HEK293T (cell line): ENCODE measurements around the gene EHHADH.

Experiments used
- ARNT ChIP-seq: fragments of 450-650 bp; IDR thresholded peaks from 2 replicates; pipeline ENCODE4 v1.6.1; 2017; ENCODE audit warnings: mild to moderate bottlenecking
- CTBP1 ChIP-seq: fragments of 450-650 bp; IDR thresholded peaks from 2 replicates; pipeline ENCODE4 v1.6.1; 2016; ENCODE audit warnings: borderline replicate concordance
- FOXA1 ChIP-seq: fragments of 450-650 bp; IDR thresholded peaks from 2 replicates; pipeline ENCODE4 v1.6.1; 2016; ENCODE audit warnings: mild to moderate bottlenecking
- FOXM1 ChIP-seq: fragments of 450-650 bp; IDR thresholded peaks from 2 replicates; pipeline ENCODE4 v1.6.1; 2017; ENCODE audit warnings: mild to moderate bottlenecking, borderline replicate concordance
- HDGF ChIP-seq: fragments of 450-650 bp; IDR thresholded peaks from 2 replicates; pipeline ENCODE4 v1.6.1; 2017; ENCODE audit warnings: antibody characterized with exemption, borderline replicate concordance
- L3MBTL2 ChIP-seq: fragments of 450-650 bp; conservative IDR thresholded peaks from 2 replicates; pipeline ENCODE4 v1.6.1; 2016; ENCODE audit warnings: mild to moderate bottlenecking
- LEF1 ChIP-seq: fragments of 450-650 bp; IDR thresholded peaks from 2 replicates; pipeline ENCODE4 v1.6.1; 2017; ENCODE audit warnings: mild to moderate bottlenecking, borderline replicate concordance
- NFRKB ChIP-seq: fragments of 450-650 bp; IDR thresholded peaks from 2 replicates; pipeline ENCODE4 v1.6.1; 2016; ENCODE audit warnings: mild to moderate bottlenecking, moderate library complexity
- SP1 ChIP-seq: fragments of 450-650 bp; IDR thresholded peaks from 2 replicates; pipeline ENCODE4 v1.6.1; 2017
- TARDBP ChIP-seq: fragments of 450-650 bp; IDR thresholded peaks from 2 replicates; pipeline ENCODE4 v1.6.1; 2016
- ZNF384 ChIP-seq: fragments of 450-650 bp; IDR thresholded peaks from 2 replicates; pipeline ENCODE4 v1.6.1; 2016
- TF ChIP-seq, protein P1 (sequence below): fragments of 450-650 bp; IDR thresholded peaks from 2 replicates; pipeline ENCODE4 v1.6.1; 2016

- TF ChIP-seq ARNT, result no peak
- TF ChIP-seq FOXA1, result no peak
- no peak for TF ChIP-seq ZNF384
- TF ChIP-seq L3MBTL2, result no peak
- TF ChIP-seq LEF1, result no peak
- TF ChIP-seq HDGF, result no peak
- no peak for TF ChIP-seq FOXM1
- no peak for TF ChIP-seq NFRKB
- TF ChIP-seq, protein P1, sequence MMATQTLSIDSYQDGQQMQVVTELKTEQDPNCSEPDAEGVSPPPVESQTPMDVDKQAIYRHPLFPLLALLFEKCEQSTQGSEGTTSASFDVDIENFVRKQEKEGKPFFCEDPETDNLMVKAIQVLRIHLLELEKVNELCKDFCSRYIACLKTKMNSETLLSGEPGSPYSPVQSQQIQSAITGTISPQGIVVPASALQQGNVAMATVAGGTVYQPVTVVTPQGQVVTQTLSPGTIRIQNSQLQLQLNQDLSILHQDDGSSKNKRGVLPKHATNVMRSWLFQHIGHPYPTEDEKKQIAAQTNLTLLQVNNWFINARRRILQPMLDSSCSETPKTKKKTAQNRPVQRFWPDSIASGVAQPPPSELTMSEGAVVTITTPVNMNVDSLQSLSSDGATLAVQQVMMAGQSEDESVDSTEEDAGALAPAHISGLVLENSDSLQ, result no peak
- no peak for TF ChIP-seq SP1
- TF ChIP-seq CTBP1, result no peak
- TF ChIP-seq TARDBP, result no peak
Observed at GRCh38 chr3:185272033-185272432, 18.2 kb upstream of the EHHADH start.
